Effector memory CD4-positive, alpha-beta T cell (primary cell): ENCODE data around the gene RBM44.
A peak's percentile ranks its signal among the peaks of the same experiment; 100 is the strongest.
"Not testable (repeated sequence)": the region's sequence is repeated elsewhere in the genome, so short reads cannot be mapped to it uniquely, and the experiment has no call there.

Experiments
- DNase-seq, 3 donors: peaks; one replicate each; pipeline ENCODE4 v3.0.0-alpha.2; 2020
- H3K27ac ChIP-seq: 2 replicates; pipeline ENCODE4 v1.7.0; 2013; ENCODE audit warnings: mild to moderate bottlenecking, low read length, moderate library complexity; ENCODE audit not compliant: insufficient read depth, poor library complexity, severe bottlenecking
- H3K27me3 ChIP-seq: replicated peaks from 2 replicates; pipeline ENCODE4 v1.7.0; 2013; ENCODE audit warnings: mild to moderate bottlenecking, low read length; ENCODE audit not compliant: insufficient read depth, control insufficient read depth, poor library complexity, severe bottlenecking
- H3K36me3 ChIP-seq: 2 replicates; pipeline ENCODE4 v1.7.0; 2013; ENCODE audit warnings: mild to moderate bottlenecking, low read length, moderate library complexity; ENCODE audit not compliant: control insufficient read depth, insufficient read depth
- H3K4me1 ChIP-seq: 2 replicates; pipeline ENCODE4 v1.7.0; 2013; ENCODE audit warnings: low read length, mild to moderate bottlenecking; ENCODE audit not compliant: control insufficient read depth, insufficient read depth, poor library complexity, severe bottlenecking
- H3K4me3 ChIP-seq: 2 replicates; pipeline ENCODE4 v1.7.0; 2013; ENCODE audit warnings: low read length, low read depth, mild to moderate bottlenecking; ENCODE audit not compliant: insufficient read depth, poor library complexity, severe bottlenecking
- H3K9me3 ChIP-seq: 2 replicates; pipeline ENCODE4 v1.7.0; 2013; ENCODE audit warnings: mild to moderate bottlenecking, low read length, moderate library complexity; ENCODE audit not compliant: control insufficient read depth

The RBM44 gene

DNA sequence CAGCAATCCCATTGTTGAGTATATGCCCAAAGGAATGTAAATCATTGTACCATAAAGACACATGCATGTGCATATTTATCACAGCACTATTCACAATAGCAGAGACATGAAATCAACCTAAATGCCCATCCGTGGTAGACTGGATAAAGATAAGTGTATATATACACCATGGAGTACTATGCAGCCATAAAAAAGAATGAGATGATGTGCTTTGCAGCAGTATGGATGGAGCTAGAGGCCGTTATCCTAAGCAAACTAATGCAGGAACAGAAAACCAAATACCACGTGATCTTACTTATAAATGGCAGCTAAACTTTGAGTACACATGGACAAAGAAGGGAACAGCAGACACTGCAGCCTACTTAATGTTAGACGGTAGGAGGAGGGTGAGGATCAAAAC is 42.5 kb downstream of the RBM44 start:
- Histone ChIP-seq H3K4me3 (no peak overlapping the region), H3K9me3 (no peaks in the 10 kb centered on the region), H3K4me1 (no peaks in the 10 kb centered on the region), H3K27me3 (no peaks in the 10 kb centered on the region), H3K36me3 (no peaks in the 10 kb centered on the region), H3K27ac (no peak overlapping the region)
- no peak for DNase-seq

DNA sequence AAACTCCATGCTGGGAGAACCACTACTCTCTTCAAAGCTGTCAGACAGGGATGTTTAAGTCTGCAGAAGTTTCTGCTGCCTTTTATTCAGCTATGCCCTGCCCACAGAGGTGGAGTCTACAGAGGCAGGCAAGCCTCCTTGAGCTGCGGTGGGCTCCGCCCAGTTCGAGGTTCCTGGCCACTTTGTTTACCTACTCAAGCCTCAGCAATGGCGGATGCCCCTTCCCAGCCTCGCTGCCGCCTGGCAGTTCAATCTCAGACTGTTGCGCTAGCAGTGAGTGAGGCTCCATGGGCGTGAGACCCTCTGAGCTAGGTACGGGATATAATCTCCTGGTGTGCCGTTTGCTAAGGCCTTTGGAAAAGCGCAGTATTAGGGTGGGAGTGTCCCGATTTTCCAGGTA is 50.4 kb downstream of the RBM44 start:
- not testable (repeated sequence) for H3K36me3 ChIP-seq, DNase-seq, H3K4me3 ChIP-seq, H3K4me1 ChIP-seq, H3K27ac ChIP-seq, H3K9me3 ChIP-seq, H3K27me3 ChIP-seq

DNA sequence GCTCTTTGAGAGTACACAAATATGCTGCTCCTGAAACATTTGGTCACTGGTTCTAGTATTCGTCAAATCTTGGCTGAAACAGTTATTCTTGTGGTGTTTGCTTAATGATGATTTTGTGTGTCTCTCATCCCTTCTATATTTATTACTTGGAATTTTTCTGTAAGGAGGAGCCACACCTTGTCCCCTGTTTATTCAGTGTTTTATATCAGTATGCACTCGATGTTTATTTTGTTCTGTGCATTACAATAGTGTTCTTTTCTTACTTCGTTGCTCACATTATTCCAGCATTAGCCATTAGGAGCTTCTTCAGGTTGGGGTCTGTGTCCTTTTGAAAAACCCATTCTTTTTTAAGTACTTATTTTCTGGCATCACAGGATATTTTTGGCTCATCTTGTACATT is 55.7 kb downstream of the RBM44 start:
- DNase-seq, result no peak
- no peak overlapping the region for H3K27ac ChIP-seq
- peaks cover 2% of the 10 kb centered on the region for H3K4me1 ChIP-seq
- no peak overlapping the region for H3K4me3 ChIP-seq
- H3K36me3 ChIP-seq, result no peaks in the 10 kb centered on the region
- no peaks in the 10 kb centered on the region for H3K9me3 ChIP-seq
- H3K27me3 ChIP-seq, result peaks cover 7% of the 10 kb centered on the region

DNA sequence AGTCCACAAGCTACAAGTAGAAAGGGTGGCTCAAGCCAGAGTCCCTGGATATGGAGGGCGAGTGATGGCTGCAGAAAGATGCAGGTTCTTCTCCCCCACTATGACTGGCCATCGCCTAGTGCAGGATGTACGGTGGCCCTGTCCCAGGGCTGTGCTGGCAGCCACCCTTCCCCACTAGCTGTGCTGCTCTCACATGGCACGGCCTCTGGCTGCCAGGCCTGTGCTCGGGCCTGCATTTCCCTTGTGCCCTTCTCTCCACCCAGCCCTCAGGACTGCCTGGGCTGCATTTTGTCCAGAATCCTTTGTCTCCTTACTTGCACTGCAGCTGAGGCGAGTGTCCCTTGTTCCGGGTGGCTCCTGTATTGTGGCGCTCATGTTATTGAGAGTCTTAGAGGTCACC is 59.2 kb downstream of the RBM44 start:
- Histone ChIP-seq H3K4me1 (peaks cover 2% of the 10 kb centered on the region), H3K4me3 (no peak overlapping the region), H3K36me3 (no peaks in the 10 kb centered on the region), H3K27ac (no peak overlapping the region), H3K27me3 (peaks cover 21% of the 10 kb centered on the region), H3K9me3 (no peaks in the 10 kb centered on the region)
- no peak for DNase-seq

GRCh38 chr2:237858294-237859081 is 59.9 kb downstream of the RBM44 start:
- H3K4me1 ChIP-seq, result peaks cover 2% of the 10 kb centered on the region
- no peak overlapping the region for H3K27ac ChIP-seq
- peaks cover 21% of the 10 kb centered on the region for H3K27me3 ChIP-seq
- peak in 2 of 3 donors; percentile 8 to 9 for DNase-seq
- no peak overlapping the region for H3K4me3 ChIP-seq
- no peaks in the 10 kb centered on the region for H3K36me3 ChIP-seq
- no peaks in the 10 kb centered on the region for H3K9me3 ChIP-seq

DNA sequence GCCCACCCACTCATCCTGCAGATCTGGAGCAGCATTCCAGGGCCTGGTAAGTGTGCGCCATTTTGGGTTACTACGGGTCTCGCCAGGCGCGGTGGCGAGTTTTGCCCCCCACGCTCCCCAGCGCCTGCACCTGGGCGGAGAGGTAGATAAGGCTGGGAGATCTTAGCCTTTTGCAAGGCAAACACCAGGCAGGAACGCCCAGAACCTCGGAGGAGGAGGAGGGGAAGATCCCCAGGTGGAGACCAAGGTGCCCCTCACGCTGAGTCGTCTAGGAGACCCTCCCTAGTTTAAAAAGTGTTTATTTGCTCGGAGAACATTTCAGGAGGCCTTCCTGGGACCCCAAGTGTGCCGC is 60.5 kb downstream of the RBM44 start:
- Histone ChIP-seq H3K36me3 (no peaks in the 10 kb centered on the region), H3K9me3 (no peaks in the 10 kb centered on the region), H3K27ac (no peak overlapping the region), H3K4me1 (peaks cover 2% of the 10 kb centered on the region), H3K27me3 (peaks cover 21% of the 10 kb centered on the region), H3K4me3 (no peak overlapping the region)
- DNase-seq, result no peak

GRCh38 chr2:237859533-237860272 is 61.1 kb downstream of the RBM44 start, which contains the start of gene RAMP1:
Gene RAMP1, plus strand, starts transcription at chr2:237859623. Its CDS starts 53 bp downstream, at chr2:237859676.
- H3K4me1 ChIP-seq, result peaks cover 2% of the 10 kb centered on the region
- H3K4me3 ChIP-seq, result no peak within 1 kb of the TSS

DNA sequence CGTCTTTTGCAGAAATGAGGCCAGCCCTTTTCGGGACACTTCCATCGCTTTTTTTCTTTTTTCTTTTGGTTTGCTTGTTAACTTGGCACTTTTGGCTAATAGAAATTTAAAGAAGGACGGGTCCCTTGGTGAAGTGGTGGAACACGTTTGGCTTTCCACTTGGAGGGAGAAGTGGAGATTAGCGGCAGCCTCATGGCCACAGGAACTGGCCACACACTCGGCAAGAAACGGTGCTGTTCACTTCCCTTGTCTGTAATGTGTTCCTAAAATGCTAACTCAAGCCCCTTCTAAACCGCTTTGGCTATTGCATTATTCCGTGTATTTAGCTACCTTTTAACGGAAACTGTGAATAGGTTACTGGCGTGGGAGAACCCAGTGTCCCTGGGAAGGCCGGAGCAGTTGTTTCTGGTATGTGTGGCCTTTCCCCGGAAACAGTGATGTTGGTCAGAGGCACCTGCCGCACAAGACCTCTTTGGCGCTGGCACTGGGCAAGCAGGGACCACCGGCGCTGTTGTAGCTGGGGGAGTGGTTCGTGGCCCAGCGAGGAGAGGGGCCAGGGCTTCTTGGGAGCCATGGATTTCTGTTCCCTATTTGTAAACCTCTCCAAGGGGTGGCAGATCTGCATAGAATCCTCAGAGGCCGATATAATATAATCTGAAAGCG is 61.8 kb downstream of the RBM44 start:
- peaks cover 2% of the 10 kb centered on the region for H3K4me1 ChIP-seq
- H3K9me3 ChIP-seq, result no peaks in the 10 kb centered on the region
- no peak overlapping the region for H3K27ac ChIP-seq
- no peak for DNase-seq
- no peaks in the 10 kb centered on the region for H3K36me3 ChIP-seq
- peaks cover 21% of the 10 kb centered on the region for H3K27me3 ChIP-seq
- H3K4me3 ChIP-seq, result no peak overlapping the region

More at GRCh38 chr2:237859533-237860272, 61.1 kb downstream of the RBM44 start, which contains the start of gene RAMP1:
- H3K36me3 ChIP-seq, result no peaks in the 10 kb centered on the region
- H3K27ac ChIP-seq, result no peak within 1 kb of the TSS
- peaks cover 21% of the 10 kb centered on the region for H3K27me3 ChIP-seq
- H3K9me3 ChIP-seq, result no peaks in the 10 kb centered on the region
- DNase-seq, result no peak

DNA sequence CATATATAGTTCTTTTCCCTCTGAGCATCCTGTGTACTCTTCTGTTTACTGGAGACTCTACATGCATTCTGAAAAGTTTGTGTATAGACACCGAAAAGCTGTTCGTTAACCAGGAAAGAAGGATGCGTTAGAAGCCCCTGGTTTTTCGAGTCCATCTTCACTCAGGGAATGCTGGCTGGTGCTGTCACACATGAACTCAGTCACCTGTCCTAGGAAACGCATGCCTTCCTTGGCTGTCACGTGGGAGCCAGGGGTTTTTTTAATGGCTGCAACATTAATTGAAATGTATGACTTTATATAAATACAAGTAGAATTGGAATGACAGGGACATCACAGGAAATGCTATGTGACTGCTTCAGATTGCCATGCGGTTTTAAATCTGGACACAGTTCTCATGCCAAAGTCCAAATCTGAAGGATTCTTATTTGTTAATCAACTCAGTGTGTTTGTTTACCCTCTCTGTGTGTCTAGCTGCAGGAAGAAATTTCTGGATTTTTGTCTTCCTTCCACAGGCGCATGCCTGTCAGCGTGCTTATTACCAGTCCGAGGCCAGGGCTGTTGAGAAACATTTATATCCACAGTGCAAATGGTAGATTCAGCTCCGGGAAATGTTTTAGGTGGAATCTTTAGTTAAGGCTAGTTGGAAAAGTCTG is 63.4 kb downstream of the RBM44 start:
- Histone ChIP-seq H3K27me3 (peaks cover 21% of the 10 kb centered on the region), H3K27ac (no peak overlapping the region), H3K9me3 (no peaks in the 10 kb centered on the region), H3K36me3 (no peaks in the 10 kb centered on the region), H3K4me1 (peaks cover 2% of the 10 kb centered on the region), H3K4me3 (no peak overlapping the region)
- DNase-seq, result no peak
